GM12878 (cell line): ENCODE results near the gene LCLAT1. TPM values are rescaled to one million over a fixed set of nuclear protein-coding genes. Genes with fewer than 3 reads are reported as not detected.

Experiments used
- ATAC-seq: fragments of 200-7000 bp; cut with Tn5 transposase; 3 replicates; pipeline ENCODE4 v1.9.1; 2020; ENCODE audit warnings: mild to moderate bottlenecking, moderate library complexity
- BruUV-seq: library from RNA; stranded (reverse); fragments of 400-500 nt; replicated peaks from 2 replicates; lab custom pipeline; 2021; lab: Mats Ljungman, UMichigan
- CTCF ChIA-PET: fragments of 300-600 bp; sonication (Branson Sonifier 250); formaldehyde crosslinking; extraction: SDS; loops from one replicate; lab custom pipeline; 2021; ENCODE audit warnings: inconsistent platforms; lab: Yijun Ruan, JAX
- POLR2A ChIA-PET: fragments of 350-600 bp; formaldehyde crosslinking; extraction: SDS; loops from one replicate; lab custom pipeline; 2021; ENCODE audit warnings: inconsistent platforms; lab: Charles Lee
- RAD21 ChIA-PET: fragments of 300-600 bp; sonication (Branson Sonifier 250); formaldehyde crosslinking; loops from one replicate; lab custom pipeline; 2023; ENCODE audit warnings: antibody characterized with exemption; ENCODE audit not compliant: unreplicated experiment; lab: Charles Lee
- SMC1A ChIA-PET: fragments of 300-600 bp; sonication (Branson Sonifier 250); formaldehyde crosslinking; loops from one replicate; lab custom pipeline; 2023; ENCODE audit not compliant: unreplicated experiment, uncharacterized antibody; lab: Charles Lee
- DNase-seq: peaks from one replicate; pipeline ENCODE4 v3.0.0-alpha.2; 2011; ENCODE audit warnings: low read depth, low spot score
- FAIRE-seq: peaks from 3 replicates; lab custom pipeline; 2011; peaks lifted over from hg19 to GRCh38; lab: Jason Lieb, UNC
- H2AFZ ChIP-seq: 2 replicates; pipeline ENCODE4 v1.6.0; 2011; ENCODE audit warnings: low read depth, low read length, control low read depth; ENCODE audit not compliant: control insufficient read depth
- H3K27ac ChIP-seq: 2 replicates; pipeline ENCODE4 v1.5.1; 2011; ENCODE audit warnings: control low read depth; ENCODE audit not compliant: control insufficient read depth, insufficient read depth
- H3K27me3 ChIP-seq, 2 experiments: replicated peaks in 1 of 2; 2 replicates each; pipeline versions ENCODE4 v1.6.0 to v1.6.1; 2011; ENCODE audit warnings: low read length in 1 of 2; ENCODE audit not compliant: control insufficient read depth in 2 of 2, insufficient read depth in 2 of 2
- H3K36me3 ChIP-seq, 2 experiments: 2 replicates each; pipeline ENCODE4 v1.5.1; 2011; ENCODE audit warnings: low read length in 1 of 2; ENCODE audit not compliant: control insufficient read depth in 2 of 2, insufficient read depth in 2 of 2
- H3K4me1 ChIP-seq: 2 replicates; pipeline ENCODE4 v1.6.1; 2011; ENCODE audit warnings: mild to moderate bottlenecking, low read length, moderate library complexity, mixed read lengths; ENCODE audit not compliant: control insufficient read depth, insufficient read depth
- H3K4me2 ChIP-seq: 2 replicates; pipeline ENCODE4 v1.6.0; 2011; ENCODE audit warnings: control low read depth; ENCODE audit not compliant: control insufficient read depth, insufficient read depth
- H3K4me3 ChIP-seq: fragments of 200-600 bp; sonication (generic); 2 replicates; pipeline ENCODE4 v1.5.1; 2016
- H3K79me2 ChIP-seq: 2 replicates; pipeline ENCODE4 v1.6.0; 2011; ENCODE audit warnings: low read length; ENCODE audit not compliant: control insufficient read depth, insufficient read depth
- H3K9ac ChIP-seq: 2 replicates; pipeline ENCODE4 v1.8.0; 2011; ENCODE audit warnings: low read length, control low read depth, mixed read lengths; ENCODE audit not compliant: control insufficient read depth, insufficient read depth
- H3K9me3 ChIP-seq: replicated peaks from 3 replicates; pipeline ENCODE4 v1.5.1; 2011; ENCODE audit warnings: mild to moderate bottlenecking, low read length; ENCODE audit not compliant: control insufficient read depth, insufficient read depth
- H4K20me1 ChIP-seq: 2 replicates; pipeline ENCODE4 v1.6.0; 2011; ENCODE audit not compliant: control insufficient read depth, insufficient read depth
- BCL11A ChIP-seq: IDR thresholded peaks from 2 replicates; pipeline ENCODE4 v1.6.1; 2011; ENCODE audit warnings: low read depth, low read length
- EED ChIP-seq: sonication (generic); IDR thresholded peaks from 2 replicates; pipeline ENCODE4 v1.6.1; 2016; ENCODE audit warnings: antibody characterized with exemption, low read depth
- FOXK2 ChIP-seq: fragments of 450-650 bp; IDR thresholded peaks from 2 replicates; pipeline ENCODE4 v1.6.1; 2017; ENCODE audit warnings: mild to moderate bottlenecking, moderate library complexity
- FOXM1 ChIP-seq: IDR thresholded peaks from 2 replicates; pipeline ENCODE4 v1.6.1; 2012; ENCODE audit warnings: low read depth, mild to moderate bottlenecking, inconsistent platforms, low read length, moderate library complexity
- IKZF2 ChIP-seq, 2 experiments: fragments of 450-650 bp; IDR thresholded peaks; 2 replicates each; pipeline ENCODE4 v1.6.1; 2017; ENCODE audit warnings: mild to moderate bottlenecking in 2 of 2, moderate library complexity in 2 of 2
- LARP7 ChIP-seq: fragments of 450-650 bp; IDR thresholded peaks from 2 replicates; pipeline ENCODE4 v1.6.1; 2017; ENCODE audit warnings: mild to moderate bottlenecking
- NR2C2 ChIP-seq: IDR thresholded peaks from 2 replicates; pipeline ENCODE4 v1.6.1; 2011; ENCODE audit warnings: borderline replicate concordance, low read depth; ENCODE audit not compliant: control insufficient read depth, insufficient read length
- STAT1 ChIP-seq: fragments of 450-650 bp; conservative IDR thresholded peaks from 2 replicates; pipeline ENCODE4 v1.6.1; 2014; ENCODE audit warnings: antibody characterized with exemption, mild to moderate bottlenecking
- STAT3 ChIP-seq: IDR thresholded peaks from 2 replicates; pipeline ENCODE4 v1.6.1; 2011; ENCODE audit warnings: low read depth, low read length, improper control_type of control experiment
- WGBS: methylation state at CpG from one replicate; pipeline ENCODE4 v1.1.6; 2016; ENCODE audit warnings: low lambda C conversion rate; ENCODE audit not compliant: insufficient replicate concordance, insufficient coverage; ENCODE audit errors: missing lambda C conversion rate; 5-methylcytosine and 5-hydroxymethylcytosine counted together
- in situ Hi-C: fragments of 300-500 bp; cut with MboI; formaldehyde crosslinking; loops from 9 replicates; pipeline ENCODE4 v1.14.3; 2018; ENCODE audit warnings: mixed read lengths
- intact Hi-C: fragments of 100-400 bp; cut with micrococcal nuclease; formaldehyde crosslinking; loops from one replicate; pipeline ENCODE4 v1.14.2; 2022; ENCODE audit not compliant: unreplicated experiment
- polyA plus RNA-seq, 11 experiments: library from polyadenylated mRNA; depleted of rRNA in 4 of 11; unstranded in 6 of 11; stranded (reverse) in 5 of 11; fragments of >200 nt; fragmentation: Nextera tagmentation in 4 of 11; fragmentation: Illumina TruSeq in 1 of 11; extraction: Ambion mirVana in 4 of 11; extraction: Trizol in 1 of 11; gene quantifications; 1 replicate in 1 of 11; 2 replicates in 10 of 11; pipeline versions ENCODE4 v1.2.1 to v1.2.3, GENCODE V29; 2011 to 2016; ENCODE audit warnings: inconsistent platforms in 2 of 11, missing spikeins in 2 of 11, low read depth in 1 of 11
- total RNA-seq, 4 experiments: library from RNA; depleted of rRNA in 3 of 4; stranded (reverse); fragments of >200 nt in 3 of 4; fragmentation: Illumina TruSeq in 1 of 4; extraction: Trizol in 1 of 4; gene quantifications; 2 replicates each; pipeline versions ENCODE4 v1.2.1 to v1.2.3, GENCODE V29; 2013 to 2021
- TF ChIP-seq, protein P1 (sequence below): IDR thresholded peaks from 2 replicates; pipeline ENCODE4 v1.6.1; 2012; ENCODE audit warnings: low read length, inconsistent platforms
- TF ChIP-seq, protein P2 (sequence below): fragments of 450-650 bp; IDR thresholded peaks from 2 replicates; pipeline ENCODE4 v1.6.1; 2017; ENCODE audit warnings: mild to moderate bottlenecking, low read depth, inconsistent platforms; ENCODE audit not compliant: poor library complexity, severe bottlenecking
- TF ChIP-seq, protein P3 (sequence below): IDR thresholded peaks from 2 replicates; pipeline ENCODE4 v1.6.1; 2011; ENCODE audit warnings: mild to moderate bottlenecking, low read depth, low read length, moderate library complexity; ENCODE audit not compliant: insufficient replicate concordance

Gene LCLAT1
- total and polyA plus RNA-seq, 10 of the 15 experiments (the other 5 are each of a cell fraction or from before 2014, with no cell fraction given), result 8.1 to 33.0 (median 15.9) TPM

GRCh38 chr2:30491225-30491624 lies 44.2 kb downstream of the LCLAT1 start (continued):
- TF ChIP-seq STAT1 (no peak), FOXK2 (no peak)

- 94% methylated on average over 1 of the region's 1 CpG for whole genome bisulfite sequencing
- H3K9me3 ChIP-seq, result peaks cover 7% of the 10 kb centered on the region
- BruUV-seq, result no TSS peak
- H3K27ac ChIP-seq, result no peak overlapping the region
- H4K20me1 ChIP-seq, result no peaks in the 10 kb centered on the region
- H3K4me1 ChIP-seq, result no peaks in the 10 kb centered on the region; the same call in 1 of the 2 replicates
- TF ChIP-seq LARP7 (no peak), NR2C2 (no peak), IKZF2 (IDR thresholded peaks at IDR 0.05) (no peak), STAT3 (no peak), EED (no peak), BCL11A (no peak), FOXM1 (no peak)
- TF ChIP-seq, protein P1, sequence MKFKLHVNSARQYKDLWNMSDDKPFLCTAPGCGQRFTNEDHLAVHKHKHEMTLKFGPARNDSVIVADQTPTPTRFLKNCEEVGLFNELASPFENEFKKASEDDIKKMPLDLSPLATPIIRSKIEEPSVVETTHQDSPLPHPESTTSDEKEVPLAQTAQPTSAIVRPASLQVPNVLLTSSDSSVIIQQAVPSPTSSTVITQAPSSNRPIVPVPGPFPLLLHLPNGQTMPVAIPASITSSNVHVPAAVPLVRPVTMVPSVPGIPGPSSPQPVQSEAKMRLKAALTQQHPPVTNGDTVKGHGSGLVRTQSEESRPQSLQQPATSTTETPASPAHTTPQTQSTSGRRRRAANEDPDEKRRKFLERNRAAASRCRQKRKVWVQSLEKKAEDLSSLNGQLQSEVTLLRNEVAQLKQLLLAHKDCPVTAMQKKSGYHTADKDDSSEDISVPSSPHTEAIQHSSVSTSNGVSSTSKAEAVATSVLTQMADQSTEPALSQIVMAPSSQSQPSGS, result no peak
- TF ChIP-seq, protein P2, sequence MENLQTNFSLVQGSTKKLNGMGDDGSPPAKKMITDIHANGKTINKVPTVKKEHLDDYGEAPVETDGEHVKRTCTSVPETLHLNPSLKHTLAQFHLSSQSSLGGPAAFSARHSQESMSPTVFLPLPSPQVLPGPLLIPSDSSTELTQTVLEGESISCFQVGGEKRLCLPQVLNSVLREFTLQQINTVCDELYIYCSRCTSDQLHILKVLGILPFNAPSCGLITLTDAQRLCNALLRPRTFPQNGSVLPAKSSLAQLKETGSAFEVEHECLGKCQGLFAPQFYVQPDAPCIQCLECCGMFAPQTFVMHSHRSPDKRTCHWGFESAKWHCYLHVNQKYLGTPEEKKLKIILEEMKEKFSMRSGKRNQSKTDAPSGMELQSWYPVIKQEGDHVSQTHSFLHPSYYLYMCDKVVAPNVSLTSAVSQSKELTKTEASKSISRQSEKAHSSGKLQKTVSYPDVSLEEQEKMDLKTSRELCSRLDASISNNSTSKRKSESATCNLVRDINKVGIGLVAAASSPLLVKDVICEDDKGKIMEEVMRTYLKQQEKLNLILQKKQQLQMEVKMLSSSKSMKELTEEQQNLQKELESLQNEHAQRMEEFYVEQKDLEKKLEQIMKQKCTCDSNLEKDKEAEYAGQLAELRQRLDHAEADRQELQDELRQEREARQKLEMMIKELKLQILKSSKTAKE, result no peak
- TF ChIP-seq, protein P3, sequence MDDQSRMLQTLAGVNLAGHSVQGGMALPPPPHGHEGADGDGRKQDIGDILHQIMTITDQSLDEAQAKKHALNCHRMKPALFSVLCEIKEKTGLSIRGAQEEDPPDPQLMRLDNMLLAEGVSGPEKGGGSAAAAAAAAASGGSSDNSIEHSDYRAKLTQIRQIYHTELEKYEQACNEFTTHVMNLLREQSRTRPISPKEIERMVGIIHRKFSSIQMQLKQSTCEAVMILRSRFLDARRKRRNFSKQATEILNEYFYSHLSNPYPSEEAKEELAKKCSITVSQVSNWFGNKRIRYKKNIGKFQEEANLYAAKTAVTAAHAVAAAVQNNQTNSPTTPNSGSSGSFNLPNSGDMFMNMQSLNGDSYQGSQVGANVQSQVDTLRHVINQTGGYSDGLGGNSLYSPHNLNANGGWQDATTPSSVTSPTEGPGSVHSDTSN, result no peak
- in situ Hi-C loops (no loop called here), intact Hi-C loops (no loop called here)
- ChIA-PET SMC1A (interaction anchor here (0.6 to 4.3 kb wide), 9 partner anchors 9 to 283 kb away, joined by 3 to 41 read pairs (median 5); no protein-coding TSS in a partner anchor), CTCF (interaction anchor here (0.8 to 2.0 kb wide), 7 partner anchors 12 to 327 kb away, joined by 3 to 5 read pairs (median 3); no protein-coding TSS in a partner anchor), POLR2A (no interaction called here), RAD21 (interaction anchor here (0.6 to 1.6 kb wide), 6 partner anchors 8 to 58 kb away, joined by 3 to 6 read pairs (median 3); no protein-coding TSS in a partner anchor)
- H2AFZ ChIP-seq, result no peak overlapping the region
- no peak overlapping the region for H3K9ac ChIP-seq
- DNase-seq (no peak), ATAC-seq (no peak), FAIRE-seq (no peak)
- no peaks in the 10 kb centered on the region for H3K27me3 ChIP-seq
- H3K79me2 ChIP-seq, result no peaks in the 10 kb centered on the region; the same call in 1 of the 2 replicates
- H3K4me3 ChIP-seq, result no peak overlapping the region
- no peak overlapping the region for H3K4me2 ChIP-seq
- no peaks in the 10 kb centered on the region; a peak in 1 of 4 replicates for H3K36me3 ChIP-seq
Measured at GRCh38 chr2:30492185-30492584, 45.1 kb downstream of the LCLAT1 start.
